GM21723 (cell line): ENCODE measurements around the gene CEP57L1.
"Not testable (repeated sequence)": the region's sequence is repeated elsewhere in the genome, so short reads cannot be mapped to it uniquely, and the experiment has no call there.

Source experiments
- ATAC-seq: cut with Tn5 transposase; IDR thresholded peaks from one replicate; pipeline ENCODE4 v1.9.1; 2021; ENCODE audit warnings: mild to moderate bottlenecking, moderate library complexity; ENCODE audit not compliant: unreplicated experiment

Gene CEP57L1

GRCh38 chr6:109166673-109167072 lies 71.4 kb downstream of the CEP57L1 start:
- no peak for ATAC-seq

GRCh38 chr6:109167562-109167961 lies 72.3 kb downstream of the CEP57L1 start:
- no peak for ATAC-seq

GRCh38 chr6:109170333-109170732 lies 75.0 kb downstream of the CEP57L1 start:
- ATAC-seq = no peak

GRCh38 chr6:109172101-109172746 lies 76.9 kb downstream of the CEP57L1 start:
- ATAC-seq = no peak

GRCh38 chr6:109174916-109175315 lies 79.6 kb downstream of the CEP57L1 start:
- no peak for ATAC-seq

- ATAC-seq = no peak
Measured at GRCh38 chr6:109178921-109179320, 83.6 kb downstream of the CEP57L1 start.

- no peak for ATAC-seq
Measured at GRCh38 chr6:109179507-109179906, 84.2 kb downstream of the CEP57L1 start.

- no peak for ATAC-seq
Measured at GRCh38 chr6:109182578-109182977, 87.3 kb downstream of the CEP57L1 start.

GRCh38 chr6:109183109-109183650 lies 87.9 kb downstream of the CEP57L1 start:
- ATAC-seq = no peak

GRCh38 chr6:109184638-109185037 lies 89.3 kb downstream of the CEP57L1 start:
- ATAC-seq = no peak

- ATAC-seq = no peak
Measured at GRCh38 chr6:109186012-109186411, 90.7 kb downstream of the CEP57L1 start.

- peak; percentile 57 for ATAC-seq
Measured at GRCh38 chr6:109187399-109188114, 92.2 kb downstream of the CEP57L1 start.

GRCh38 chr6:109188115-109188411 lies 92.8 kb downstream of the CEP57L1 start:
- ATAC-seq = no peak

GRCh38 chr6:109191368-109191767 lies 96.1 kb downstream of the CEP57L1 start:
- ATAC-seq = not testable (repeated sequence)

GRCh38 chr6:109192865-109193264 lies 97.6 kb downstream of the CEP57L1 start:
- ATAC-seq = no peak

- no peak for ATAC-seq
Measured at GRCh38 chr6:109194880-109195279, 99.6 kb downstream of the CEP57L1 start.

- ATAC-seq = no peak
Measured at GRCh38 chr6:109197061-109197460, 101.8 kb downstream of the CEP57L1 start.

- ATAC-seq = no peak
Measured at GRCh38 chr6:109202409-109203264, 107.3 kb downstream of the CEP57L1 start.

GRCh38 chr6:109204511-109204910 lies 109.2 kb downstream of the CEP57L1 start:
- no peak for ATAC-seq

GRCh38 chr6:109212683-109213082 lies 117.4 kb downstream of the CEP57L1 start:
- ATAC-seq = no peak
